A549 (cell line): ENCODE data around the gene NPM3.

ENCODE experiments used
- CBX2 ChIP-seq: fragments of 200-600 bp; sonication (generic); IDR thresholded peaks from 2 replicates; pipeline ENCODE4 v1.6.1; 2016; ENCODE audit warnings: low read depth, mild to moderate bottlenecking, borderline replicate concordance
- EHMT2 ChIP-seq: fragments of 200-600 bp; sonication (generic); IDR thresholded peaks from 2 replicates; pipeline ENCODE4 v1.6.1; 2016; ENCODE audit warnings: antibody characterized with exemption, low read depth, mild to moderate bottlenecking, moderate library complexity
- JUN ChIP-seq, 2 experiments: fragments of >200 bp; sonication (Bioruptor Twin); formaldehyde crosslinking; IDR thresholded peaks; 2 replicates in 1 of 2; 3 replicates in 1 of 2; pipeline ENCODE4 v1.6.1; 2016 to 2017
- MAFK ChIP-seq: fragments of 450-650 bp; IDR thresholded peaks from 2 replicates; pipeline ENCODE4 v1.6.1; 2014; ENCODE audit not compliant: partially characterized antibody
- POLR2A ChIP-seq: IDR thresholded peaks from 2 replicates; pipeline ENCODE4 v1.6.1; 2012; ENCODE audit warnings: mild to moderate bottlenecking, low read length
- SREBF2 ChIP-seq: fragments of 450-650 bp; IDR thresholded peaks from 2 replicates; pipeline ENCODE4 v1.6.1; 2014; ENCODE audit warnings: mild to moderate bottlenecking, moderate library complexity
- TF ChIP-seq, protein P1 (sequence below): IDR thresholded peaks from 2 replicates; pipeline ENCODE4 v1.6.1; 2012
- TF ChIP-seq, protein P2 (sequence below): fragments of 450-650 bp; IDR thresholded peaks from 2 replicates; pipeline ENCODE4 v1.6.1; 2014; ENCODE audit warnings: antibody characterized with exemption
- TF ChIP-seq, protein P3 (sequence below): fragments of >200 bp; sonication (Bioruptor Twin); formaldehyde crosslinking; IDR thresholded peaks from 3 replicates; pipeline ENCODE4 v1.5.1; 2016
- TF ChIP-seq, protein P4 (sequence below): fragments of >200 bp; sonication (Bioruptor Twin); formaldehyde crosslinking; IDR thresholded peaks from 3 replicates; pipeline ENCODE4 v1.6.1; 2016

DNA sequence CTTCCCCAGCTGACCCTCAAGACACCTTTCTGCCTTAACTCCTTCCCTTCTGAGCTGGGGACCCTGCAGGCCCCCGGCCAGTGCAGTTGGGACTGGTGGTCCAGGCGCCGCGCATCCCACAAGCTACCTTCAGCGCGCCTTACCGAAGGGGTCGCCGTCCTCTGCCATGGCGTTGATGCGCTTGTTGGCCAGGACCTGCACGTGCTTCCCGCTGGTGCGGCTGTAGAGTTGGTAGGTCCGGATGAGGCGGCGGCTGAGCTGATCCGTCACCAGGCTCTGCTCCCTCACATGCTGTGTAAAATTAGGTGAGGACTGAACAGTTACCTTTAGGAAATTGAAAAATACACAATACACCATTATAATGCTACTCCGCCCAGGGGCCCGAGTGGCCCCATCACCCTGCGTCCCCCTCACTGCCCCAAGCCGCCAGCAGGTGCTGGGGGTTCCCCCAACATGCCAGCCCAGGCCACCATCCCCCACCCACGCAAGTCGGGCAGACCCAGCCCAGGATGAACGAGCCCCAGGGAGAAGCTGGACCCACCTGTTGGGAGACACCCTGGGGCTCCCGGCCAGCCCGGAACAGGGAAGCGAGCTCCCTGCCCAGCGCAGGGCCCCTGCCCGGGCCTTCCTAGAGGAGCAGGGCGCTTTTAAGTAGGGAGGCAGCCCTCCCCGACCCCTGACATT lies 8.5 kb downstream of the NPM3 start:
- TF ChIP-seq, protein P1, sequence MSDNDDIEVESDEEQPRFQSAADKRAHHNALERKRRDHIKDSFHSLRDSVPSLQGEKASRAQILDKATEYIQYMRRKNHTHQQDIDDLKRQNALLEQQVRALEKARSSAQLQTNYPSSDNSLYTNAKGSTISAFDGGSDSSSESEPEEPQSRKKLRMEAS, result no peak
- TF ChIP-seq MAFK (no peak), POLR2A (no peak), SREBF2 (no peak), EHMT2 (no peak), JUN (IDR thresholded peaks at IDR 0.05) (no peak), CBX2 (no peak)
- TF ChIP-seq, protein P2, sequence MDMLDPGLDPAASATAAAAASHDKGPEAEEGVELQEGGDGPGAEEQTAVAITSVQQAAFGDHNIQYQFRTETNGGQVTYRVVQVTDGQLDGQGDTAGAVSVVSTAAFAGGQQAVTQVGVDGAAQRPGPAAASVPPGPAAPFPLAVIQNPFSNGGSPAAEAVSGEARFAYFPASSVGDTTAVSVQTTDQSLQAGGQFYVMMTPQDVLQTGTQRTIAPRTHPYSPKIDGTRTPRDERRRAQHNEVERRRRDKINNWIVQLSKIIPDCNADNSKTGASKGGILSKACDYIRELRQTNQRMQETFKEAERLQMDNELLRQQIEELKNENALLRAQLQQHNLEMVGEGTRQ, result no peak
- TF ChIP-seq, protein P3, sequence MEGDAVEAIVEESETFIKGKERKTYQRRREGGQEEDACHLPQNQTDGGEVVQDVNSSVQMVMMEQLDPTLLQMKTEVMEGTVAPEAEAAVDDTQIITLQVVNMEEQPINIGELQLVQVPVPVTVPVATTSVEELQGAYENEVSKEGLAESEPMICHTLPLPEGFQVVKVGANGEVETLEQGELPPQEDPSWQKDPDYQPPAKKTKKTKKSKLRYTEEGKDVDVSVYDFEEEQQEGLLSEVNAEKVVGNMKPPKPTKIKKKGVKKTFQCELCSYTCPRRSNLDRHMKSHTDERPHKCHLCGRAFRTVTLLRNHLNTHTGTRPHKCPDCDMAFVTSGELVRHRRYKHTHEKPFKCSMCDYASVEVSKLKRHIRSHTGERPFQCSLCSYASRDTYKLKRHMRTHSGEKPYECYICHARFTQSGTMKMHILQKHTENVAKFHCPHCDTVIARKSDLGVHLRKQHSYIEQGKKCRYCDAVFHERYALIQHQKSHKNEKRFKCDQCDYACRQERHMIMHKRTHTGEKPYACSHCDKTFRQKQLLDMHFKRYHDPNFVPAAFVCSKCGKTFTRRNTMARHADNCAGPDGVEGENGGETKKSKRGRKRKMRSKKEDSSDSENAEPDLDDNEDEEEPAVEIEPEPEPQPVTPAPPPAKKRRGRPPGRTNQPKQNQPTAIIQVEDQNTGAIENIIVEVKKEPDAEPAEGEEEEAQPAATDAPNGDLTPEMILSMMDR, result no peak
- TF ChIP-seq, protein P4, sequence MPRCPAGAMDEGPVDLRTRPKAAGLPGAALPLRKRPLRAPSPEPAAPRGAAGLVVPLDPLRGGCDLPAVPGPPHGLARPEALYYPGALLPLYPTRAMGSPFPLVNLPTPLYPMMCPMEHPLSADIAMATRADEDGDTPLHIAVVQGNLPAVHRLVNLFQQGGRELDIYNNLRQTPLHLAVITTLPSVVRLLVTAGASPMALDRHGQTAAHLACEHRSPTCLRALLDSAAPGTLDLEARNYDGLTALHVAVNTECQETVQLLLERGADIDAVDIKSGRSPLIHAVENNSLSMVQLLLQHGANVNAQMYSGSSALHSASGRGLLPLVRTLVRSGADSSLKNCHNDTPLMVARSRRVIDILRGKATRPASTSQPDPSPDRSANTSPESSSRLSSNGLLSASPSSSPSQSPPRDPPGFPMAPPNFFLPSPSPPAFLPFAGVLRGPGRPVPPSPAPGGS, result no peak
